AG09309 (cell line): ENCODE measurements around the gene LCE2C.
"Not testable (repeated sequence)": the region's sequence is repeated elsewhere in the genome, so short reads cannot be mapped to it uniquely, and the experiment has no call there.

Experiments used
- DNase-seq: peaks from one replicate; pipeline ENCODE4 v3.0.0-alpha.2; 2010; ENCODE audit warnings: low read depth
- H3K4me3 ChIP-seq: 2 replicates; pipeline ENCODE4 v1.5.1; 2011; ENCODE audit warnings: mild to moderate bottlenecking, low read depth, low read length, moderate library complexity; ENCODE audit not compliant: control insufficient read depth
- CTCF ChIP-seq: IDR thresholded peaks from 2 replicates; pipeline ENCODE4 v1.5.1; 2011; ENCODE audit warnings: mild to moderate bottlenecking, low read depth, low read length, inconsistent platforms; ENCODE audit not compliant: insufficient read depth, control insufficient read depth; ENCODE audit errors: missing control alignments

The LCE2C gene

GRCh38 chr1:152674983-152675382 lies at the start of gene LCE2C:
Gene LCE2C (plus strand): TSS chr1:152675279. CDS start chr1:152676016, 737 bp downstream.
- not testable (repeated sequence) for DNase-seq, H3K4me3 ChIP-seq

- no peak for DNase-seq
- TF ChIP-seq CTCF, result no peak
- no peak overlapping the region for H3K4me3 ChIP-seq
Measured at GRCh38 chr1:152626744-152627143, 48.3 kb upstream of the LCE2C start.

DNA sequence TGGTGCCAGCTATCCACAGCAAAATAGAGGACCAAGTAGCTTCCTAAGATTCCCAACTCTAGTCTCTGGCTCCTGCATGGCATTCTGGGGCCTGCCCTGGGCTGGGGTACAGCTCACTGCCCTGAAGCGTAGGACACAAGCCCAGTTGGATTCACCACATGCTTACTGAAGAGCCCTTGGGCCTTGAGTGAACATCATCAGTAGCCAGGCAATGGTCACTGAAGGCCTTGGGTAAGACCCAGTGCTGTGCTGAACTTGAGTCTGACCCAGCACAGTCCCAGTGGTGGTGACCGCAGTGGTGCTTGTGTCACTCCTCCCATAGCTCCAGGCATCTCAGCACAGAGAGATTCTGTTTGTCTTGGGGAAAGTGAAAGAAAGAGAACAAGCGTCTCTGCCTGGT lies 44.5 kb upstream of the LCE2C start:
- H3K4me3 ChIP-seq, result no peak overlapping the region
- DNase-seq, result no peak
- no peak for TF ChIP-seq CTCF

- no peak overlapping the region for H3K4me3 ChIP-seq
- no peak for TF ChIP-seq CTCF
- no peak for DNase-seq
Measured at GRCh38 chr1:152640351-152640750, 34.7 kb upstream of the LCE2C start.

DNA sequence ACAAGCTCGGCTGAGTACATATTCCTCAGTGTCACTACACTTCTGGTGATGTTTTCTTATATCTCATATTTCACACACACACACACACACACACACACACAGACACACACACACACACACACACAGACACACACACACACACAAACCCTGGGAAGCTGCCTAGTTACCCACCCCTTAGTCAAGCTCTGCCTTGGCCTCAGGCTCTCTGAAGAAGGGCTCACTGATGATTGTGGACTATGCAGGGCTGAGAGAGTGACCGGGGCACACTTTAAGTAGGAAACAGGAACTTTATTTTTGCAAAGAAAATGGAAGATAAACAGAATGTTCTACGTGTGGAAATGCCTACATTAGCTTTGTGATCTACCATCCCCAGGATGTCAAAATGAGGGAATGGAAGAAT lies 31.1 kb upstream of the LCE2C start:
- TF ChIP-seq CTCF, result no peak
- no peak overlapping the region for H3K4me3 ChIP-seq
- no peak for DNase-seq

DNA sequence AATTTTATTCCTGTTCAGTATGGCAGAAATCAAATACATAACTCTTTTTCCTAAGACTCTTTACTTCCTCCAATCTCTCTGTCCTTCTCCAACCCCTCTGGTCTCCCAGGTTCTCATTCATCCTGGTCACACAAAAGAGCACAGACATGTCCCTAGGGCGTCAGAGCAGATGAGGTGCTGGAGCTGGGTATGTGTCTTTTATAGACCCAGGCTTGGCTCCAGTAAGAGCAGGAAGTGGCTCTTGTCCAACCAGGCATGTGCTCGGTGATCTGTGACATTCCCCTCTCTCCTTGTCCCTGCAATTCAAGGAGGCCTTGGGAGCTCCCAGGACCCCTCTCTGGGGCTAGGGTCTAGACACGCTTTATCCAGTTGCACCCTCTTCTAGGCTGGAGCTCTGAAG lies 29.9 kb upstream of the LCE2C start:
- no peak for TF ChIP-seq CTCF
- DNase-seq, result no peak
- no peak overlapping the region for H3K4me3 ChIP-seq

GRCh38 chr1:152646656-152647055 lies 28.4 kb upstream of the LCE2C start:
- H3K4me3 ChIP-seq, result no peak overlapping the region
- DNase-seq, result no peak
- TF ChIP-seq CTCF, result no peak
